ENCODE data around the gene ACP2.

ACP2 gene

GRCh38 chr11:47278058-47278457 lies 29.4 kb upstream of the ACP2 start:
- no peaks in the 10 kb centered on the region for H3K4me1 ChIP-seq (ENCODE audit: control insufficient read depth in 1 of 2, insufficient read depth in 2 of 2, low read length in 2 of 2)
- no peaks in the 10 kb centered on the region for H3K9me3 ChIP-seq (ENCODE audit: control insufficient read depth in 1 of 2, low read length in 2 of 2)
- H3K4me3 ChIP-seq (ENCODE audit: low read depth in 1 of 2, low read length in 2 of 2) = no peak overlapping the region
- H3K27me3 ChIP-seq (ENCODE audit: low read depth, low read length) = no peaks in the 10 kb centered on the region
- peaks cover 62 to 79% of the 10 kb centered on the region in 2 donors for H3K36me3 ChIP-seq (ENCODE audit: control insufficient read depth in 1 of 2, insufficient read depth in 2 of 2, low read length in 2 of 2)
- no peak overlapping the region for H3K27ac ChIP-seq (ENCODE audit: low read length)

GRCh38 chr11:47276923-47277322 lies 28.3 kb upstream of the ACP2 start:
- H3K4me1 ChIP-seq (ENCODE audit: control insufficient read depth in 1 of 2, insufficient read depth in 2 of 2, low read length in 2 of 2) = peaks cover 7 to 10% of the 10 kb centered on the region in 2 donors
- H3K27ac ChIP-seq (ENCODE audit: low read length) = no peak overlapping the region
- no peaks in the 10 kb centered on the region for H3K9me3 ChIP-seq (ENCODE audit: control insufficient read depth in 1 of 2, low read length in 2 of 2)
- no peaks in the 10 kb centered on the region for H3K27me3 ChIP-seq (ENCODE audit: low read depth, low read length)
- H3K36me3 ChIP-seq (ENCODE audit: control insufficient read depth in 1 of 2, insufficient read depth in 2 of 2, low read length in 2 of 2) = peaks cover 53 to 71% of the 10 kb centered on the region in 2 donors
- H3K4me3 ChIP-seq (ENCODE audit: low read depth in 1 of 2, low read length in 2 of 2) = no peak overlapping the region

- Histone ChIP-seq H3K36me3 (ENCODE audit: control insufficient read depth in 1 of 2, insufficient read depth in 2 of 2, low read length in 2 of 2) (peaks cover 39 to 51% of the 10 kb centered on the region in 2 donors), H3K4me3 (ENCODE audit: low read depth in 1 of 2, low read length in 2 of 2) (no peak overlapping the region), H3K27ac (ENCODE audit: low read length) (no peak overlapping the region), H3K27me3 (ENCODE audit: low read depth, low read length) (no peaks in the 10 kb centered on the region), H3K9me3 (ENCODE audit: control insufficient read depth in 1 of 2, low read length in 2 of 2) (no peaks in the 10 kb centered on the region), H3K4me1 (ENCODE audit: control insufficient read depth in 1 of 2, insufficient read depth in 2 of 2, low read length in 2 of 2) (peaks cover 21 to 25% of the 10 kb centered on the region in 2 donors)
Observed at GRCh38 chr11:47274495-47275235, 26.1 kb upstream of the ACP2 start.

GRCh38 chr11:47272706-47273105 lies 24.1 kb upstream of the ACP2 start:
- H3K4me3 ChIP-seq (ENCODE audit: low read depth in 1 of 2, low read length in 2 of 2) = no peak overlapping the region
- H3K9me3 ChIP-seq (ENCODE audit: control insufficient read depth in 1 of 2, low read length in 2 of 2) = no peaks in the 10 kb centered on the region
- peaks cover 30 to 37% of the 10 kb centered on the region in 2 donors for H3K4me1 ChIP-seq (ENCODE audit: control insufficient read depth in 1 of 2, insufficient read depth in 2 of 2, low read length in 2 of 2)
- peaks cover 27 to 34% of the 10 kb centered on the region in 2 donors for H3K36me3 ChIP-seq (ENCODE audit: control insufficient read depth in 1 of 2, insufficient read depth in 2 of 2, low read length in 2 of 2)
- no peaks in the 10 kb centered on the region for H3K27me3 ChIP-seq (ENCODE audit: low read depth, low read length)
- H3K27ac ChIP-seq (ENCODE audit: low read length) = no peak overlapping the region

GRCh38 chr11:47271961-47272661 lies 23.5 kb upstream of the ACP2 start:
- Histone ChIP-seq H3K4me3 (ENCODE audit: low read depth in 1 of 2, low read length in 2 of 2) (no peak overlapping the region), H3K36me3 (ENCODE audit: control insufficient read depth in 1 of 2, insufficient read depth in 2 of 2, low read length in 2 of 2) (peaks cover 27 to 28% of the 10 kb centered on the region in 2 donors), H3K4me1 (ENCODE audit: control insufficient read depth in 1 of 2, insufficient read depth in 2 of 2, low read length in 2 of 2) (peaks cover 30 to 37% of the 10 kb centered on the region in 2 donors), H3K27me3 (ENCODE audit: low read depth, low read length) (no peaks in the 10 kb centered on the region), H3K27ac (ENCODE audit: low read length) (no peak overlapping the region), H3K9me3 (ENCODE audit: control insufficient read depth in 1 of 2, low read length in 2 of 2) (no peaks in the 10 kb centered on the region)

GRCh38 chr11:47271328-47271727 lies 22.7 kb upstream of the ACP2 start:
- Histone ChIP-seq H3K36me3 (ENCODE audit: control insufficient read depth in 1 of 2, insufficient read depth in 2 of 2, low read length in 2 of 2) (peaks cover 19 to 20% of the 10 kb centered on the region in 2 donors), H3K27ac (ENCODE audit: low read length) (peak overlapping the region; percentile 48), H3K27me3 (ENCODE audit: low read depth, low read length) (no peaks in the 10 kb centered on the region), H3K9me3 (ENCODE audit: control insufficient read depth in 1 of 2, low read length in 2 of 2) (no peaks in the 10 kb centered on the region), H3K4me1 (ENCODE audit: control insufficient read depth in 1 of 2, insufficient read depth in 2 of 2, low read length in 2 of 2) (peaks cover 30 to 37% of the 10 kb centered on the region in 2 donors), H3K4me3 (ENCODE audit: low read depth in 1 of 2, low read length in 2 of 2) (peak overlapping the region; percentile 68 to 80)

GRCh38 chr11:47270331-47271271 lies 22.0 kb upstream of the ACP2 start:
- H3K4me3 ChIP-seq (ENCODE audit: low read depth in 1 of 2, low read length in 2 of 2) = peak overlapping the region; percentile 68 to 80
- peaks cover 30 to 37% of the 10 kb centered on the region in 2 donors for H3K4me1 ChIP-seq (ENCODE audit: control insufficient read depth in 1 of 2, insufficient read depth in 2 of 2, low read length in 2 of 2)
- no peaks in the 10 kb centered on the region for H3K27me3 ChIP-seq (ENCODE audit: low read depth, low read length)
- peak overlapping the region; percentile 64 for H3K27ac ChIP-seq (ENCODE audit: low read length)
- peaks cover 12 to 13% of the 10 kb centered on the region in 2 donors for H3K36me3 ChIP-seq (ENCODE audit: control insufficient read depth in 1 of 2, insufficient read depth in 2 of 2, low read length in 2 of 2)
- no peaks in the 10 kb centered on the region for H3K9me3 ChIP-seq (ENCODE audit: control insufficient read depth in 1 of 2, low read length in 2 of 2)

GRCh38 chr11:47269829-47270305 lies 21.3 kb upstream of the ACP2 start, which contains the start of gene MADD:
MADD (plus strand) TSS chr11:47270133.
- H3K36me3 ChIP-seq (ENCODE audit: control insufficient read depth in 1 of 2, insufficient read depth in 2 of 2, low read length in 2 of 2) = peaks cover 7% of the 10 kb centered on the region in 2 donors
- H3K27me3 ChIP-seq (ENCODE audit: low read depth, low read length) = no peaks in the 10 kb centered on the region
- H3K27ac ChIP-seq (ENCODE audit: low read length) = peak within 1 kb of the TSS; percentile 87
- peaks cover 30 to 38% of the 10 kb centered on the region in 2 donors for H3K4me1 ChIP-seq (ENCODE audit: control insufficient read depth in 1 of 2, insufficient read depth in 2 of 2, low read length in 2 of 2)
- no peaks in the 10 kb centered on the region for H3K9me3 ChIP-seq (ENCODE audit: control insufficient read depth in 1 of 2, low read length in 2 of 2)
- peak within 1 kb of the TSS; percentile 68 to 80 for H3K4me3 ChIP-seq (ENCODE audit: low read depth in 1 of 2, low read length in 2 of 2)

GRCh38 chr11:47269002-47269828 lies 20.6 kb upstream of the ACP2 start:
- Histone ChIP-seq H3K36me3 (ENCODE audit: control insufficient read depth in 1 of 2, insufficient read depth in 2 of 2, low read length in 2 of 2) (peaks cover under 1% of the 10 kb centered on the region in 2 donors), H3K27me3 (ENCODE audit: low read depth, low read length) (no peaks in the 10 kb centered on the region), H3K9me3 (ENCODE audit: control insufficient read depth in 1 of 2, low read length in 2 of 2) (no peaks in the 10 kb centered on the region), H3K4me1 (ENCODE audit: control insufficient read depth in 1 of 2, insufficient read depth in 2 of 2, low read length in 2 of 2) (peaks cover 30 to 40% of the 10 kb centered on the region in 2 donors), H3K27ac (ENCODE audit: low read length) (peak overlapping the region; percentile 87), H3K4me3 (ENCODE audit: low read depth in 1 of 2, low read length in 2 of 2) (peak overlapping the region; percentile 68 to 79)

- H3K4me3 ChIP-seq (ENCODE audit: low read depth in 1 of 2, low read length in 2 of 2) = peak overlapping the region; percentile 68 to 79
Observed at GRCh38 chr11:47268448-47269001, 19.9 kb upstream of the ACP2 start.

More at GRCh38 chr11:47268448-47269001, 19.9 kb upstream of the ACP2 start:
- Histone ChIP-seq H3K4me1 (ENCODE audit: control insufficient read depth in 1 of 2, insufficient read depth in 2 of 2, low read length in 2 of 2) (peaks cover 30 to 40% of the 10 kb centered on the region in 2 donors), H3K27ac (ENCODE audit: low read length) (peak overlapping the region; percentile 87), H3K9me3 (ENCODE audit: control insufficient read depth in 1 of 2, low read length in 2 of 2) (no peaks in the 10 kb centered on the region), H3K27me3 (ENCODE audit: low read depth, low read length) (no peaks in the 10 kb centered on the region), H3K36me3 (ENCODE audit: control insufficient read depth in 1 of 2, insufficient read depth in 2 of 2, low read length in 2 of 2) (no peaks in the 10 kb centered on the region)

Data from muscle layer of duodenum (tissue), 2 donors.